ENCODE data around the gene SLC46A1.

SLC46A1 gene

GRCh38 chr17:28426081-28426519 is 20.1 kb upstream of the SLC46A1 start:
- Histone ChIP-seq H3K4me1 (ENCODE audit: low read length) (peaks cover 10% of the 10 kb centered on the region), H3K27me3 (ENCODE audit: low read depth, low read length) (peaks cover 2% of the 10 kb centered on the region; the same call in 1 of the 2 replicates), H3K9me3 (ENCODE audit: insufficient read depth, low read length) (no peaks in the 10 kb centered on the region), H2AFZ (ENCODE audit: low read depth, low read length) (no peak overlapping the region), H3K4me2 (ENCODE audit: low read length) (no peak overlapping the region), H3K27ac (ENCODE audit: low read length) (no peak overlapping the region), H3K36me3 (replicated peaks; ENCODE audit: low read depth, low read length) (no peaks in the 10 kb centered on the region), H3K9ac (ENCODE audit: low read length) (no peak overlapping the region), H3K4me3 (ENCODE audit: low read length) (no peak overlapping the region), H3K79me2 (ENCODE audit: low read length) (no peaks in the 10 kb centered on the region), H4K20me1 (ENCODE audit: insufficient read depth, low read length) (no peaks in the 10 kb centered on the region)
- TF ChIP-seq CTCF (IDR thresholded peaks at IDR 0.05; ENCODE audit: low read depth, low read length) (peak; percentile 8; the same call in 1 of the 2 replicates), EZH2phosphoT487 (IDR thresholded peaks at IDR 0.05; ENCODE audit: low read depth) (no peak)

- Histone ChIP-seq H3K27ac (ENCODE audit: low read length) (no peak overlapping the region), H3K36me3 (replicated peaks; ENCODE audit: low read depth, low read length) (no peaks in the 10 kb centered on the region), H3K4me3 (ENCODE audit: low read length) (no peak overlapping the region), H3K9me3 (ENCODE audit: insufficient read depth, low read length) (no peaks in the 10 kb centered on the region), H4K20me1 (ENCODE audit: insufficient read depth, low read length) (no peaks in the 10 kb centered on the region), H3K9ac (ENCODE audit: low read length) (no peak overlapping the region), H3K4me2 (ENCODE audit: low read length) (no peak overlapping the region), H2AFZ (ENCODE audit: low read depth, low read length) (no peak overlapping the region), H3K4me1 (ENCODE audit: low read length) (peaks cover 10% of the 10 kb centered on the region), H3K79me2 (ENCODE audit: low read length) (no peaks in the 10 kb centered on the region), H3K27me3 (ENCODE audit: low read depth, low read length) (no peaks in the 10 kb centered on the region)
- TF ChIP-seq CTCF (IDR thresholded peaks at IDR 0.05; ENCODE audit: low read depth, low read length) (no peak), EZH2phosphoT487 (IDR thresholded peaks at IDR 0.05; ENCODE audit: low read depth) (no peak)
Measured at GRCh38 chr17:28425206-28425605, 19.2 kb upstream of the SLC46A1 start.

- TF ChIP-seq EZH2phosphoT487 (IDR thresholded peaks at IDR 0.05; ENCODE audit: low read depth) (no peak), CTCF (IDR thresholded peaks at IDR 0.05; ENCODE audit: low read depth, low read length) (no peak)
- no peaks in the 10 kb centered on the region for H3K79me2 ChIP-seq (ENCODE audit: low read length)
- H3K27me3 ChIP-seq (ENCODE audit: low read depth, low read length): no peaks in the 10 kb centered on the region
- H3K9ac ChIP-seq (ENCODE audit: low read length): no peak overlapping the region
- H3K4me2 ChIP-seq (ENCODE audit: low read length): no peak overlapping the region
- H3K27ac ChIP-seq (ENCODE audit: low read length): no peak overlapping the region
- H3K36me3 ChIP-seq (replicated peaks; ENCODE audit: low read depth, low read length): no peaks in the 10 kb centered on the region
- no peak overlapping the region for H3K4me3 ChIP-seq (ENCODE audit: low read length)
- no peaks in the 10 kb centered on the region for H3K9me3 ChIP-seq (ENCODE audit: insufficient read depth, low read length)
- no peaks in the 10 kb centered on the region for H4K20me1 ChIP-seq (ENCODE audit: insufficient read depth, low read length)
- peaks cover 13% of the 10 kb centered on the region for H3K4me1 ChIP-seq (ENCODE audit: low read length)
- no peak overlapping the region for H2AFZ ChIP-seq (ENCODE audit: low read depth, low read length)
Measured at GRCh38 chr17:28421787-28422305, 15.8 kb upstream of the SLC46A1 start.

GRCh38 chr17:28416703-28417311 is 10.8 kb upstream of the SLC46A1 start:
- Histone ChIP-seq H3K4me2 (ENCODE audit: low read length) (peak overlapping the region; percentile 44), H3K4me1 (ENCODE audit: low read length) (peaks cover 3% of the 10 kb centered on the region; the same call in 1 of the 2 replicates), H3K79me2 (ENCODE audit: low read length) (no peaks in the 10 kb centered on the region), H3K4me3 (ENCODE audit: low read length) (no peak overlapping the region), H3K27ac (ENCODE audit: low read length) (no peak overlapping the region), H3K27me3 (ENCODE audit: low read depth, low read length) (peaks cover 5% of the 10 kb centered on the region; the same call in 1 of the 2 replicates), H3K36me3 (replicated peaks; ENCODE audit: low read depth, low read length) (no peaks in the 10 kb centered on the region), H3K9ac (ENCODE audit: low read length) (no peak overlapping the region), H3K9me3 (ENCODE audit: insufficient read depth, low read length) (no peaks in the 10 kb centered on the region), H4K20me1 (ENCODE audit: insufficient read depth, low read length) (no peaks in the 10 kb centered on the region), H2AFZ (ENCODE audit: low read depth, low read length) (peak overlapping the region; percentile 96)
- peak; percentile 83 for TF ChIP-seq CTCF (IDR thresholded peaks at IDR 0.05; ENCODE audit: low read depth, low read length)
- TF ChIP-seq EZH2phosphoT487 (IDR thresholded peaks at IDR 0.05; ENCODE audit: low read depth): no peak
